ENCODE data around the gene SOX6.

DNA sequence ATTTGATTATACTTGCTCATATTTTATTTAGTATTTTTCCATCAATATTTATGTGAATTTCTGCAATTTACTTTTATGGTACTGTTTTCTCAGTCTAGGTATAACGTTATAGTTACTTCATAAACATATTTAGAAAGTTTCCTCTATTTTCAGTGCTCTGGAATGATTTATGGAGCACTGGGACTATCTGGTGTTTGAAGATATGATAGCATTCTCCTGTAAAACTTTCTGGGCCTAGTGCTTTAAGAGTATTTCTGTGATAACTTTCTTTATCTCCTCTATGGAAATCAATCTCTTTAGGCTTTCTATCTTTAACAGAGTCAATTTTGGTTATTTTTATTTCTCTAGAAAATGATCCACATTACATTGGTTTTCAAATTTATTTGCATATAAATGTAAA lies 85.1 kb downstream of the SOX6 start:
- TF ChIP-seq CTCF (conservative IDR thresholded peaks at IDR 0.05 in 1 of 2, IDR thresholded peaks at IDR 0.05 in 1 of 2; ENCODE audit: extremely low read depth in 1 of 2, insufficient read depth in 1 of 2, low read depth in 1 of 2, low read length in 2 of 2) (peak in 1 of 2 donors; percentile 17), EZH2 (IDR thresholded peaks at IDR 0.05; ENCODE audit: borderline replicate concordance, low read length) (no peak)

Data from mammary epithelial cell (primary cell).